Stimulated activated naive CD8-positive, alpha-beta T cell treated with anti-CD3 and anti-CD28 coated beads, Interleukin-15, amount 100 ng/mL, for 72 hours (primary cell): ENCODE results near the gene SF1.

Experiments used
- ATAC-seq: fragments of 150-1000 bp; cut with Tn5 transposase; 2 replicates; pipeline ENCODE4 v1.10.0; 2021; ENCODE audit warnings: mild to moderate bottlenecking, moderate library complexity
- DNase-seq, 2 donors: peaks; one replicate each; pipeline ENCODE4 v3.0.0; 2021 to 2022
- H3K27ac Mint-ChIP-seq, 2 donors: one replicate each; pipeline ENCODE4 v1.8.0; 2022; ENCODE audit warnings: mild to moderate bottlenecking in 2 of 2, mixed read lengths in 2 of 2, moderate library complexity in 2 of 2
- H3K27me3 Mint-ChIP-seq: one replicate; pipeline ENCODE4 v1.8.0; 2022; ENCODE audit warnings: mixed read lengths
- H3K4me1 Mint-ChIP-seq: one replicate; pipeline ENCODE4 v1.8.0; 2022; ENCODE audit warnings: mild to moderate bottlenecking, mixed read lengths
- H3K4me3 Mint-ChIP-seq, 2 donors: one replicate each; pipeline ENCODE4 v1.8.0; 2022; ENCODE audit warnings: mild to moderate bottlenecking in 2 of 2, mixed read lengths in 2 of 2, moderate library complexity in 1 of 2
- H3K9me3 Mint-ChIP-seq, 2 donors: one replicate each; pipeline ENCODE4 v1.8.0; 2022; ENCODE audit warnings: mixed read lengths in 2 of 2

SF1 gene

GRCh38 chr11:64721359-64721699 lies 57.0 kb downstream of the SF1 start:
- H3K4me1 Mint-ChIP-seq, result peaks cover 34% of the 10 kb centered on the region
- no peak overlapping the region for H3K27ac Mint-ChIP-seq
- DNase-seq, result no peak
- no peaks in the 10 kb centered on the region for H3K9me3 Mint-ChIP-seq
- H3K4me3 Mint-ChIP-seq, result no peak overlapping the region
- no peak for ATAC-seq
- peaks cover 54% of the 10 kb centered on the region for H3K27me3 Mint-ChIP-seq

GRCh38 chr11:64720640-64721358 lies 57.5 kb downstream of the SF1 start:
- ATAC-seq (no peak), DNase-seq (no peak)
- Mint-ChIP-seq H3K27me3 (peaks cover 59% of the 10 kb centered on the region), H3K9me3 (no peaks in the 10 kb centered on the region), H3K4me3 (no peak overlapping the region), H3K27ac (peak overlapping the region in 1 of 2 donors; percentile 1), H3K4me1 (peaks cover 39% of the 10 kb centered on the region)

DNA sequence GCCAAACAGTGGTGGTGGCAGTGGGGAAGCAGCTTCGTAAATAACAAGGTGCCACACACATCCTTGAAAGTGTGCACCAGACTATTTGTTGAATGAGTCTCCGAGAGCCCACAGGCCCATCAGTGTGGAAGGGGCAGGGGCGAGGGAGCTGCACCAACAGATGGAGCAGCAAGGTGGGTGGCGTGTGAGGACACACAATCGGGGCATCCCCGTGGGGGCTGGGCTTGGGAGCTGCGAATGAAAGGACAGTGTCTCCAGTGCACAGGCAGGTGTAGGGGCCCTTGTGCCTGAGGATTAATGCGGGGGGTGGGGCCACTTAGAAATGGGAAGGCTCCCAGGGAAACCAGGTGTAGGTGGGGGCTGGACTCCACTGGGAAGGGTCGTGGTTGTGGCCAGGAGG lies 58.2 kb downstream of the SF1 start:
- Mint-ChIP-seq H3K27me3 (peaks cover 65% of the 10 kb centered on the region), H3K9me3 (no peaks in the 10 kb centered on the region), H3K4me1 (peaks cover 34% of the 10 kb centered on the region), H3K4me3 (no peak overlapping the region), H3K27ac (peak overlapping the region in 1 of 2 donors; percentile 29)
- DNase-seq, result no peak
- no peak for ATAC-seq

DNA sequence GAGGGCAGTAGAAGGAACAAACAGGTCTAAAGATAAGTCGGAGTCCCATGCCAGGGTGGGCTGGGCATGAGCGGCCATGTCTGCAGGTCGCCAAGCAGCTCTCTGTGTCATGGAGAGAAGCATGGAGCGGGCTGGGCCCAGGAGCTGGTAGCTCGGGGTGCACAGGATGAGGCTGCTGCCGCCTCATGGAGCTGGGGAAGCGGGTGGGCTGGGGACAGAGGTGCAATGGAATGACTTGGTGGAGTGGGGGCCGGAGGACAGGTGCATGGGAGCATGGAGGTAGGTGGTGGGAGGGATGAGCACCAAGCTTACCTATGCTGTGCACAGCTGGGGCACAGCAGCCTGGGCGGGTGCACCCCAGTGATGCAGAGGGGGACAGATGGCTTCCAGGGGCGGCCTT lies 58.9 kb downstream of the SF1 start:
- no peak for ATAC-seq
- H3K9me3 Mint-ChIP-seq, result no peaks in the 10 kb centered on the region
- DNase-seq, result no peak
- peaks cover 73% of the 10 kb centered on the region for H3K27me3 Mint-ChIP-seq
- H3K4me3 Mint-ChIP-seq, result no peak overlapping the region
- no peak overlapping the region for H3K27ac Mint-ChIP-seq
- peaks cover 27% of the 10 kb centered on the region for H3K4me1 Mint-ChIP-seq

DNA sequence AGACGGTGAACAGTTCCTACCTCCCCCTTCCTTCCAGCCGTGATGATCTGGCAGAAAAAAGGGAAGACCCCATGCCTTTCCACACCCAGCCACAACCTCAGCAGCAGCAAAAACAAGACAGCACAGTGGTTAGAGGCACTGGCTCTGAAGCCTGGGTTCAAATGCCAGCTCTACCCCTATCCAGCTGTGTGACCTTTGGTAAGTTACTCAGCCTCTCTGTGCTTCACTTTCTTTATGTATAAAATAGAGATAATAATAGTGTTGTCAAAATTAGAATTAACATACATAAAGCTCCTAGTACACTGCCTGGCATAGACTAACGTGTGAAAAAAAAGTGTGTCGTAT lies 59.6 kb downstream of the SF1 start:
- H3K9me3 Mint-ChIP-seq, result no peaks in the 10 kb centered on the region
- no peak for ATAC-seq
- H3K27ac Mint-ChIP-seq, result no peak overlapping the region
- H3K4me1 Mint-ChIP-seq, result peaks cover 25% of the 10 kb centered on the region
- H3K27me3 Mint-ChIP-seq, result peaks cover 79% of the 10 kb centered on the region
- no peak overlapping the region for H3K4me3 Mint-ChIP-seq
- no peak for DNase-seq

GRCh38 chr11:64718084-64718779 lies 60.1 kb downstream of the SF1 start:
- no peaks in the 10 kb centered on the region for H3K9me3 Mint-ChIP-seq
- no peak for DNase-seq
- peaks cover 20% of the 10 kb centered on the region for H3K4me1 Mint-ChIP-seq
- peaks cover 81% of the 10 kb centered on the region for H3K27me3 Mint-ChIP-seq
- no peak overlapping the region for H3K4me3 Mint-ChIP-seq
- H3K27ac Mint-ChIP-seq, result peak overlapping the region in 1 of 2 donors; percentile 34
- no peak for ATAC-seq

GRCh38 chr11:64717268-64717578 lies 61.1 kb downstream of the SF1 start:
- Mint-ChIP-seq H3K27ac (no peak overlapping the region), H3K4me1 (peaks cover 18% of the 10 kb centered on the region), H3K4me3 (no peak overlapping the region), H3K27me3 (peaks cover 79% of the 10 kb centered on the region), H3K9me3 (no peaks in the 10 kb centered on the region)
- DNase-seq (no peak), ATAC-seq (no peak)

DNA sequence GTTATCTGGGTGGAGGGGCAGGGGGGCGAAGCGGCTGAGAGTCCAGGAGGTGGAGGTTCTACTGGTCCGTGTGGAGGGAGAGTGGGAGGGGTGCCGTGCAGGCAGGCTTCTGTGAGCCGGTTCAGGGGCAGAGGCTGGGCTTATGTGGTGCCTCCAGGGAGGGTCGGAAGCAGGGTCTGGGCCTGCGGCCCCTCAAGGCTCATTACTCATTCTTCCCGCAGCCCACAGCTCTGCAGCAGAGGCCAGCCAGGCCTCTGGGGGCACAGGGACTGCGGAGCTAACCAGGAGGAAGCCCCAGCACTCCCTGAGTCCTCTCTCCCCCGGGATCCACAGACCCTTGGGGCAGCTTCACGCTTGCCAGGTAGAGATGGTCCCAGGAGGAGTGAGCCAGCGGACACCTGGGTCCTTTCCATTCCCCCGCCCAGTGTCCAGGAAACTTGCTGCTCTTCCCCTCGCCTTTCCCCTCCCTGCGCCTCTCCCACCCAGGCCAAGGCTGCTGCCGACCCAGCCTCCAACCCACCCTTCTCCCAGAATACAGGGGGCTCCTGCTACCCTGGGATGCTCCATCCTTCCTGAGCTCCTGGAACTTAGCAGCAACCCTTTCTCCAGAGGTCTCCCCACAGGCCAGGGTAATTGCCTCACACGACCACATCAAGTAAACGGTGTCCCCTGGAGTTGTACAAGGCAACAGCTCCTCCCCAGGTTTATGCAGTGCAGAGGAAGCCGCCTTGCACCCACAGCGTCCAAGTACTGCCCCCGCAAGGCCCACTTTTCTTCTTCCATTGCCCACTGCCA lies 61.7 kb downstream of the SF1 start:
- no peak for DNase-seq
- H3K4me3 Mint-ChIP-seq, result no peak overlapping the region
- H3K27ac Mint-ChIP-seq, result no peak overlapping the region
- peaks cover 79% of the 10 kb centered on the region for H3K27me3 Mint-ChIP-seq
- H3K9me3 Mint-ChIP-seq, result no peaks in the 10 kb centered on the region
- no peak for ATAC-seq
- H3K4me1 Mint-ChIP-seq, result peaks cover 22% of the 10 kb centered on the region

GRCh38 chr11:64715756-64716472 lies 62.4 kb downstream of the SF1 start:
- peaks cover 30% of the 10 kb centered on the region for H3K4me1 Mint-ChIP-seq
- peaks cover 79% of the 10 kb centered on the region for H3K27me3 Mint-ChIP-seq
- ATAC-seq (no peak), DNase-seq (no peak)
- no peaks in the 10 kb centered on the region for H3K9me3 Mint-ChIP-seq
- H3K4me3 Mint-ChIP-seq, result no peak overlapping the region
- H3K27ac Mint-ChIP-seq, result no peak overlapping the region

DNA sequence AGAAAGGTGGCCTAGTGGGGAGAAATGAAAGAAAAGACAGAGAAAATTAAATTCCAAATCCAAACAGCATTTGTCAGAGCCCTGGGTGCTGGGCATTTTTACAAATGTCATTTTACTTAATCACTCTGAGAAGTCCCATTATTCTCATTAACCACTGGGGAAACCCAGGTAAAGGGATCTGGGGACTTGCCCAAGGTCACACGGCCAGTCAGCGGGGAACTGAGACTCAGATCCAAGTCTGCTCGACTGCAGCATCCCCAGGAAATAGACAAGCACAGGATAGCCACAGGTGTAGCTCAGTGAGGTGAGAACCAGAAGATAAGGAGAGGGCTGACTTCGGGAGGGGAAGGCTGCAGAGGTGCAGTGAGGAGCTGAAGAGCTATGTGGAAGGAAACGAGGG lies 63.2 kb downstream of the SF1 start:
- ATAC-seq, result no peak
- no peak overlapping the region for H3K4me3 Mint-ChIP-seq
- no peaks in the 10 kb centered on the region for H3K9me3 Mint-ChIP-seq
- H3K27ac Mint-ChIP-seq, result no peak overlapping the region
- no peak for DNase-seq
- peaks cover 79% of the 10 kb centered on the region for H3K27me3 Mint-ChIP-seq
- peaks cover 32% of the 10 kb centered on the region for H3K4me1 Mint-ChIP-seq

- Mint-ChIP-seq H3K4me1 (peaks cover 32% of the 10 kb centered on the region), H3K27ac (no peak overlapping the region), H3K9me3 (no peaks in the 10 kb centered on the region), H3K4me3 (no peak overlapping the region), H3K27me3 (peaks cover 80% of the 10 kb centered on the region)
- no peak for ATAC-seq
- DNase-seq, result no peak
Measured at GRCh38 chr11:64714666-64715065, 63.7 kb downstream of the SF1 start.
